Vagina (tissue), 2 donors: ENCODE results near the gene MAGED1.
"Not testable (repeated sequence)": the region's sequence is repeated elsewhere in the genome, so short reads cannot be mapped to it uniquely, and the experiment has no call there.

Experiments
- POLR2AphosphoS5 ChIP-seq, 2 donors: sonication (generic); formaldehyde crosslinking; IDR thresholded peaks; one replicate each; pipeline ENCODE4 v1.9.0; 2017; ENCODE audit warnings: antibody characterized with exemption in 2 of 2, mild to moderate bottlenecking in 2 of 2, low read depth in 1 of 2; ENCODE audit not compliant: insufficient read depth in 1 of 2
- TF ChIP-seq, protein P1 (sequence below), 3 experiments: fragments of 450-650 bp in 2 of 3; fragments of 200-600 bp in 1 of 3; sonication (generic) in 1 of 3; IDR thresholded peaks; one replicate each; pipeline ENCODE4 v1.5.1; 2017 to 2019; ENCODE audit warnings: antibody characterized with exemption in 3 of 3, mild to moderate bottlenecking in 2 of 3, moderate library complexity in 2 of 3

DNA sequence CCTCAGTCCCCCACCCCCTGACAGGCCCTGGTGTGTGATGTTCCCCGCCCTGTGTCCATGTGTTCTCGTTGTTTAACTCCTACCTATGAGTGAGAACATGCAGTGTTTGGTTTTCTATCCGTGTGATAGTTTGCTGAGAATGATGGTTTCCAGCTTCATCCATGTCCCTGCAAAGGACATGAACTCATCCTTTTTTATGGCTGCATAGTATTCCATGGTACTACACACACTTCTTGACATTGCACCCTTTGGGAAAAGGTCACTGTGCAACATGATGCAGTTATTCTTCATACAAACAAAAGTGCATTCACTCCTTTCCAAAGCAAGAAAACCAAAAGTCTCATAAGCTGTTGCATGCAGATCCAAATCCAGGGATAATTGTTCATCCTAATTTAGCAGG is 11.7 kb downstream of the MAGED1 start:
- TF ChIP-seq, protein P1, sequence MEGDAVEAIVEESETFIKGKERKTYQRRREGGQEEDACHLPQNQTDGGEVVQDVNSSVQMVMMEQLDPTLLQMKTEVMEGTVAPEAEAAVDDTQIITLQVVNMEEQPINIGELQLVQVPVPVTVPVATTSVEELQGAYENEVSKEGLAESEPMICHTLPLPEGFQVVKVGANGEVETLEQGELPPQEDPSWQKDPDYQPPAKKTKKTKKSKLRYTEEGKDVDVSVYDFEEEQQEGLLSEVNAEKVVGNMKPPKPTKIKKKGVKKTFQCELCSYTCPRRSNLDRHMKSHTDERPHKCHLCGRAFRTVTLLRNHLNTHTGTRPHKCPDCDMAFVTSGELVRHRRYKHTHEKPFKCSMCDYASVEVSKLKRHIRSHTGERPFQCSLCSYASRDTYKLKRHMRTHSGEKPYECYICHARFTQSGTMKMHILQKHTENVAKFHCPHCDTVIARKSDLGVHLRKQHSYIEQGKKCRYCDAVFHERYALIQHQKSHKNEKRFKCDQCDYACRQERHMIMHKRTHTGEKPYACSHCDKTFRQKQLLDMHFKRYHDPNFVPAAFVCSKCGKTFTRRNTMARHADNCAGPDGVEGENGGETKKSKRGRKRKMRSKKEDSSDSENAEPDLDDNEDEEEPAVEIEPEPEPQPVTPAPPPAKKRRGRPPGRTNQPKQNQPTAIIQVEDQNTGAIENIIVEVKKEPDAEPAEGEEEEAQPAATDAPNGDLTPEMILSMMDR (IDR thresholded peaks at IDR 0.05), result not testable (repeated sequence)
- not testable (repeated sequence) for TF ChIP-seq POLR2AphosphoS5 (IDR thresholded peaks at IDR 0.05; ENCODE audit: insufficient read depth in 1 of 2, low read depth in 1 of 2)
